Eye (tissue), 1 donor: Measurements from ENCODE around the gene ALOX15B.
"Not testable (repeated sequence)": the region's sequence is repeated elsewhere in the genome, so short reads cannot be mapped to it uniquely, and the experiment has no call there.

Experiments used
- DNase-seq: peaks from one replicate; pipeline ENCODE4 v3.0.0-alpha.2; 2015

ALOX15B gene

GRCh38 chr17:8063761-8064534, 25.1 kb downstream of the ALOX15B start:
- no peak for DNase-seq

DNA sequence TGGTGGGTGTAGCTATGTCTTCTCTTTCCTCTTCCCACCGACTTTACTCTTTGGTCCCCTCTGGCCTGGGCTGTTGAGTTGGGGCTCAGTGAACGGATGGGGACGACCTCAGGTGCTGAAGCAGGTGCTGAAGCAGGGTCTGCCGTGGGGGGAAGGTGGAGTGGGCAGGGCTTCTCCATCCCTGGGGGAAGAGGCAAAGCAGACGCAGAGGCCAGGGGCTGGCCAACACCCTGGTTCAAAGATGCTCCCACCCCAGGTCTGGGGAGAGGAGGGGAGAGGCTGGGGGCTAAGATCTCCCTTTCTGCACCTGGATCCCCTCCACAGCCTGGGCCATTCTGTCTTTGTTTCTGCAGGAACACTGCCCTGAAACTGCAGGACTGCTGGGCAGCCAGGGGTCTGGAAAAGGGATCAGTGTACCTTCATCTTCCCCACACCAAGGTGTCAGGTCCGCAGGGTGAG, 25.7 kb downstream of the ALOX15B start:
- no peak for DNase-seq

DNA sequence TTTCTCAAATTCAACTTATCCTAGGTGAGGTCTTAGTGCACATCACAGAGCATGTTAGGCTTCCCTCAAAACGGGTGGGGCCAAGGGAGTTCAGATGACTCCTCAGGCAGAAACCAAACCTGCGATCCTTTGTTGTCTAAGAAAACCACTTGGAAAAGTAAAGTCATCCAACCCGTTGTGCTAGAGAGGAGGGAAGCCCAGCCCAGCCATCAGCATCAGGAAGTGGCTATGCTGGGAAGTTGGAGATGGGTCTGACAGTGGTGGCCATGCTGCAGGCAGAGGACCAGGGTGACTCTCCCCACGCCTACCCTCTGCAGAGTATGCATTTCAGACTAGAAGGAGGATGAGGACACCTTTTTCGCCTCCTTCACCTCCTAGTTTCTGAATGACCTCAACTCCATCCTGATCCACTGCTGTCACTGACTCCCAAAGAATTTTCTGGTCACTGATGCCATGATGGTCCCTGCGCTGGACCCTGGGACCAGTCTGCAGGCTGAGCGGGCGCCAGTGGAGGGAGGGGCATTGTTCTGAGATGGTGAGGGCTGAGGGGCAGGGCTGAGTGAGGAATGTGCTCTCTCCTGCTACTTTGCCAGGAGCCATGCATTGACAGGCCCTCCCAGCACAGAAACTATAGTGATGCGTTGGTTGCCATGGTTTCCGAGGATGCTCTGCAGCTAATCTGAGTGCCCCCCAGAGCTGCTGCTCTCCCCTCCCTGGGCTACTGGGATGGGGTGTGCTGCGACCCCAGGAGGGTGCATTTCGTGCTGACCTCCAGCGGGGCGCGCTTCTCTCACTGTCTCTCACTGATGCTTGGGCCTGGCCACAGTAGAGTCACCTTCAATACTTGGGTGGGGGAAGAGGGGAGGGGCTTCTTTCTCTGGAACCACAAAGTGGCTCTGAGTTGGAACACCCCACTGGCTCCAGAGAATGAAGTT, 28.2 kb downstream of the ALOX15B start:
- no peak for DNase-seq

DNA sequence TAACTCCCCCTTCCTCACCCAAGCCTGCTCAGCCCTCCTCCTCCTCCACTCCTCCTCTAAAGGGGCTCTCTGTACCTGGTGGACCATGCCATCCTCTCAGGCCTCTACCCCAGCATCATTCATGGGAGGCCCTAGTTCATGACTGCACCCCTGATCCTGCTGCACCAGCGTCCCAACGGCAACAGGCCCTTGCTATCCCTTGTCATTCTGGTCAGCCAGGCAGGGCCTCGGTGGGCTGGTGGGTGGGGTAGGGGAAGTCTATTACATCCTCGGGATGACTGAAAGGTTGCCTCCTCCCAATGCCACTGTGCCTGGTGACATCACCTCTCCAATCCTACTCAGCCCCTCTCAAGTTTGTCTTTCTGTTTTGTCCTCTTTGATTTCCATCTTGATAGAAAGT, 28.9 kb downstream of the ALOX15B start:
- DNase-seq: no peak

GRCh38 chr17:8068736-8069586, 30.1 kb downstream of the ALOX15B start:
- DNase-seq: no peak

GRCh38 chr17:8069587-8069860, 30.7 kb downstream of the ALOX15B start:
- DNase-seq: no peak

DNA sequence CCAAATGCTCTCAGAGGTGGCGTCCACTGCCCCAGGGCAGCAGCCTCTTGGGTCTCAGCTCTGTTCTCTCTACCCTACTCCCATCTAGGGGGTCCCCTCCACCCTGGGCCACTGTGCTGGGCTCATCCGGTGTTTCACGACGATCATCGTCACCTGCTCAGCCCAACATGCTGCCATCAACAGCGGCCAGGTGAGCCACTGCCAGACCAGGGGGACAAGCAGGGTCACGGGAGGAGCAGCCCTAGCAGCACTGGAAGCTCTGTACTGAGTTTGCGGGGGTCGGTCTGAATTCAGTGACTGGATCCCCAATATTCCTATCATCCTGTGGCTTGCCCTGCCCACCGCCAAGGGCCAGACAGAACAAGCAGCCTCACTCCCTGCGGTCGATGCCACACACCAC, 32.6 kb downstream of the ALOX15B start:
- no peak for DNase-seq

- peak; percentile 54 for DNase-seq
Observed at GRCh38 chr17:8072341-8072728, 33.5 kb downstream of the ALOX15B start.

GRCh38 chr17:8072729-8073461, 34.0 kb downstream of the ALOX15B start:
- DNase-seq: peak; percentile 49

DNA sequence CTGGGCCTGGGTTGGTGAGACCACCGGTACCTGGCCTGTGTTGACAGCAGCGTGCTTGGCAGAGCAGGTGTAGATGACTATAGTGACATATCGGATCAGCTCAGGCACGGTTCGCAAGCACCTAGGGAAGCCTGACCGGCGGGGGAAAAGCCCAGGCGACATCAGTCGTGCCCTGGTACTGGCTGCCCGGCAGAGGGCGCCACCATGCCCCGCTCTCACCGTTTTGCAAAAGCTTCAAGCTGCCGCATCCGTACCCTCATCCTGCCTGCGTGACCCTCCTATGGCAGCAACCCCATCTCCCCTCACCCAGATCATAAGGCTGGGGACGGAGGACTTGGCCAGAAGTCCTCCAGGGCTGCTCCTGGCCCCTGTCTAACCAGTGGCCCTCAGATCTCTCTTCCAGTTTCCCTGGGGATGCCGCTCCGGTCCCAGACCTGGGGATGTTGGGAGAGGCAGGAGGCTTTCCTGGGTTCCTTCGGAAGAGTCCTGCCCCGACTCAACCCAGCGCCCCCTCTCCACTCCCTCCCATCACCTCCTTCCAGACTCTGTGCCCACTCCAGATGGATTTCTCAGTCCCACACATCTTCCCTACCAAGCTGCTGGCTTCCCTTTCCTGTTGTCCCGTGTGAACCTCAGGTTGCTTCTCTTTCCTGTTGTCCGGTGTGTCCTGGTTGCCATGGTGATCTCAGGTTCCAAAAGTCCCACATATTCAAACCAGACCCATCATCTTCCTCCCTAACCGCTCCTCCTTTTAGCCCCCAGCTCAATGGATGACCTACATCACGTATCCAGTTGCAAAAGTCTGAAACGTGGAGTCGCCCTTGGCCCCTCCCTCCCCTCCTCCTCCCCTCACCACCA, 35.0 kb downstream of the ALOX15B start:
- DNase-seq: peak; percentile 89

DNA sequence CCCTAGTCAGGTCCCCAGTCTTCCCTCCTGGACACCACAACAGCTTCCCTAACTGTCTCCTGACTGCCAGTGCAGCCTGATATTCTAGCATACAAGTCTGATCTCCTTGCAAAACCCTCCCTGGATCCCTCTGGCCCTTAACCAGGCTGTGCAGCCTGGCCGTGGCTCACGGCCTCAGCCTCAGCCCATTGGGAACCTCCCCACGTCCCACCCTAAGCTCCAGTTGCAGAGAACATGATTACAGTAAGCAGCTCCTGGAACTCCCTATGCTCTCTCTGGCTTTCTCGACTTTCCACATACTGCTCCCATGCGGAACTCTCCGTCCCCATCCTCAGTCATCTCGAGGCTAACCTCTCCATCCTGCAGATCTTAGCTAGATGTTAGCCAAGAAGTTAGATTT, 35.7 kb downstream of the ALOX15B start:
- no peak for DNase-seq

- DNase-seq: no peak
Observed at GRCh38 chr17:8075081-8075480, 36.2 kb downstream of the ALOX15B start.

- no peak for DNase-seq
Observed at GRCh38 chr17:8075574-8076342, 36.9 kb downstream of the ALOX15B start.

- no peak for DNase-seq
Observed at GRCh38 chr17:8076502-8077266, 37.8 kb downstream of the ALOX15B start.

GRCh38 chr17:8077939-8078338, 39.1 kb downstream of the ALOX15B start:
- DNase-seq: not testable (repeated sequence)

DNA sequence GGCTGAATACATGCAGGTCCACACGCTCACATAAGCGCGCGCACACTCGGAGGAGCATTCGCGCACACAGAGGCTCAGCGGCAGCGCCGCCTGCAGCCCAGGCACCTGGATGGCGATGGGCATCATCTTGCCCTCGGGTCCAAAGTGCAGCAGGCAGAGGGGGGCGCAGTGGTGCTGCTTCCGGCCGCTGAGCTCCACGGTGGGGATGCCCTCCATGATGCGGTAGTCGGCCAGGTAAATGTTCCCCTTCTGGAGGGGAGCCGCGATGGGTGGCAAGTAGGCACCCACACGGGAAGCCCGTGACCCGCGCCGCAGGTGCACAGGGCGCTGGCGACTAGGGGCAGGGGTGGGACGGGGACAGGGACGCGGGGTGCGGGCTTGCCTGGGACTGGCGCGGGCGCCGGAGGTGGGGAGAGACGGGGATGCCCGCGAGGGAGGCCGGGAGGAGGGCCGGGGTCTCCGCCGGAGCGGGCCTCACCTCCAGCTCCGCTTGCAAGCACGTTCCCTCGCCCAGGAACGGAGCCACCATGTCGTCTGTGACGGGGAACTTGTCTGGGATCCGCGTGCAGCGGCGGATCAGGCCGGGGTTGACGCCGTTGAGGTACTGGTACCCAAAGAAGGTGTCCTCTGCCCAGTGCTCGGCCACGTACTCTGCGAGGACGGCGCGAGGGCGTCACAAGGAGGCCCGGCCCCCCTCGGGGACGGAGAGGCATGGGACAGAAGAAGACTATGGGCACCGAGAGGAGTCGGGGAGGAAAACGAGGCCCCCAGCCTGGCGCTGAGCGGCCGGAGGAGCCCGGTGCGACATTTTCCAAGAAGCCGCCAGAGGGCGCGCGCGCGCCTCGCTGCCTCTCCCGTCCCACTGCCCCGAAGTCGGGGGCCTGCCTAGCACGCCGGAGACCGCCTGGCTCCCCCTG, 40.7 kb downstream of the ALOX15B start:
- peak; percentile 94 for DNase-seq

DNA sequence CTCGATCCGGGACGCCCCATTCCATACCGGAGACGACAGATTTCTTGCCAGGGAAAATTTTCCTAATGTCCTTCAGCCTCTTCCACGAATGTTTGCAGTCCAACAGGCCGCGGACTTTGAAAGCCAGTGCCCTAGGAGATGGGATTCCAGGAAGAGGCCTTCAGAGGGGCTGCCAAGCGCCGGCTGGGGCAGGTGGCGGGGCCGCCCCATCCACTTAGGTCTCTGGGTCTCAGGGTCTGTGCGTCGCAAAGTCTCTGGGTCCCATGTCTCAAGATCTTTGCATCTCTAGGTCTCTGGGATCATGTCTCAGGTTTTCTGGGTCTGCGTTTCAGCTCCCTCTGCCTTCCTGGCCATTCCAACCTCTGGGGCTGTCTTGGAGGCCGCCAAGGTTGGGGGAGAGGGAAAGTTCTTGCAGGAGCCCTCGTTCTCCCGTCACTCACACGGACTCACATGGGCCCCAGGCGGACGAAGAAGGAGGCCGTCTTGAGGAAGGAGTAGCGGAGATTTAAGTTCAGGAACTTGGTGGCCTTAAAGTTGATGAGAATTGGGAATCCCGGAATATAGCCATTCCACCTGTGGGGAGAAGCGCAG, 41.4 kb downstream of the ALOX15B start:
- DNase-seq: no peak

- no peak for DNase-seq
Observed at GRCh38 chr17:8080799-8081219, 42.0 kb downstream of the ALOX15B start.
